Measurements from ENCODE around the gene BBOX1.

The BBOX1 gene

GRCh38 chr11:27138716-27139115 is 98.1 kb downstream of the BBOX1 start:
- FAIRE-seq (no peak), DNase-seq (ENCODE audit: insufficient read length, low spot score) (no peak)
- TF ChIP-seq PAX5 (IDR thresholded peaks at IDR 0.05; ENCODE audit: insufficient read depth, low read length, severe bottlenecking): no peak
- no peak for TF ChIP-seq POU2F2 (IDR thresholded peaks at IDR 0.05; ENCODE audit: low read depth, low read length)

GRCh38 chr11:27139742-27140367 is 99.2 kb downstream of the BBOX1 start:
- DNase-seq (ENCODE audit: insufficient read length, low spot score) (no peak), FAIRE-seq (no peak)
- no peak for TF ChIP-seq POLR2AphosphoS5 (IDR thresholded peaks at IDR 0.05; ENCODE audit: low read depth, low read length)
- no peak for TF ChIP-seq PAX5 (IDR thresholded peaks at IDR 0.05; ENCODE audit: insufficient read depth, low read length, severe bottlenecking)
- TF ChIP-seq SPI1 (IDR thresholded peaks at IDR 0.05; ENCODE audit: low read depth, low read length): no peak

GRCh38 chr11:27141576-27141975 is 101.0 kb downstream of the BBOX1 start:
- no peak for DNase-seq (ENCODE audit: insufficient read length, low spot score)
- FAIRE-seq: no peak
- TF ChIP-seq PAX5 (IDR thresholded peaks at IDR 0.05; ENCODE audit: insufficient read depth, low read length, severe bottlenecking) (no peak), POLR2A (IDR thresholded peaks at IDR 0.05; ENCODE audit: low read depth, low read length) (no peak), SPI1 (IDR thresholded peaks at IDR 0.05; ENCODE audit: low read depth, low read length) (no peak), POLR2AphosphoS5 (IDR thresholded peaks at IDR 0.05; ENCODE audit: low read depth, low read length) (no peak), TAF1 (IDR thresholded peaks at IDR 0.05; ENCODE audit: low read depth, low read length) (no peak), POU2F2 (IDR thresholded peaks at IDR 0.05; ENCODE audit: low read depth, low read length) (no peak)

- no peak for FAIRE-seq
- no peak for TF ChIP-seq TAF1 (IDR thresholded peaks at IDR 0.05; ENCODE audit: low read depth, low read length)
- no peak for TF ChIP-seq POU2F2 (IDR thresholded peaks at IDR 0.05; ENCODE audit: low read depth, low read length)
- TF ChIP-seq POLR2A (IDR thresholded peaks at IDR 0.05; ENCODE audit: low read depth, low read length): no peak
- no peak for DNase-seq (ENCODE audit: insufficient read length, low spot score)
Measured at GRCh38 chr11:27147916-27148315, 107.3 kb downstream of the BBOX1 start.

GRCh38 chr11:27148506-27148905 is 107.9 kb downstream of the BBOX1 start:
- FAIRE-seq (no peak), DNase-seq (ENCODE audit: insufficient read length, low spot score) (no peak)
- TF ChIP-seq PAX5 (IDR thresholded peaks at IDR 0.05; ENCODE audit: insufficient read depth, low read length, severe bottlenecking) (no peak), POLR2A (IDR thresholded peaks at IDR 0.05; ENCODE audit: low read depth, low read length) (no peak), POLR2AphosphoS5 (IDR thresholded peaks at IDR 0.05; ENCODE audit: low read depth, low read length) (no peak), SPI1 (IDR thresholded peaks at IDR 0.05; ENCODE audit: low read depth, low read length) (no peak), TAF1 (IDR thresholded peaks at IDR 0.05; ENCODE audit: low read depth, low read length) (no peak), POU2F2 (IDR thresholded peaks at IDR 0.05; ENCODE audit: low read depth, low read length) (no peak)

- no peak for DNase-seq (ENCODE audit: insufficient read length, low spot score)
- no peak for TF ChIP-seq PAX5 (IDR thresholded peaks at IDR 0.05; ENCODE audit: insufficient read depth, low read length, severe bottlenecking)
- no peak for TF ChIP-seq TAF1 (IDR thresholded peaks at IDR 0.05; ENCODE audit: low read depth, low read length)
- TF ChIP-seq SPI1 (IDR thresholded peaks at IDR 0.05; ENCODE audit: low read depth, low read length): no peak
- TF ChIP-seq POU2F2 (IDR thresholded peaks at IDR 0.05; ENCODE audit: low read depth, low read length): no peak
- no peak for TF ChIP-seq POLR2AphosphoS5 (IDR thresholded peaks at IDR 0.05; ENCODE audit: low read depth, low read length)
- TF ChIP-seq POLR2A (IDR thresholded peaks at IDR 0.05; ENCODE audit: low read depth, low read length): no peak
- no peak for FAIRE-seq
Measured at GRCh38 chr11:27150098-27150497, 109.5 kb downstream of the BBOX1 start.

GRCh38 chr11:27153136-27153535 is 112.5 kb downstream of the BBOX1 start:
- FAIRE-seq: no peak
- DNase-seq (ENCODE audit: insufficient read length, low spot score): no peak
- no peak for TF ChIP-seq TAF1 (IDR thresholded peaks at IDR 0.05; ENCODE audit: low read depth, low read length)
- TF ChIP-seq POU2F2 (IDR thresholded peaks at IDR 0.05; ENCODE audit: low read depth, low read length): no peak
- TF ChIP-seq PAX5 (IDR thresholded peaks at IDR 0.05; ENCODE audit: insufficient read depth, low read length, severe bottlenecking): no peak
- no peak for TF ChIP-seq POLR2AphosphoS5 (IDR thresholded peaks at IDR 0.05; ENCODE audit: low read depth, low read length)
- no peak for TF ChIP-seq POLR2A (IDR thresholded peaks at IDR 0.05; ENCODE audit: low read depth, low read length)
- no peak for TF ChIP-seq SPI1 (IDR thresholded peaks at IDR 0.05; ENCODE audit: low read depth, low read length)

GRCh38 chr11:27158456-27159334 is 118.1 kb downstream of the BBOX1 start:
- no peak for FAIRE-seq
- TF ChIP-seq SPI1 (IDR thresholded peaks at IDR 0.05; ENCODE audit: low read depth, low read length): no peak
- TF ChIP-seq POLR2AphosphoS5 (IDR thresholded peaks at IDR 0.05; ENCODE audit: low read depth, low read length): no peak
- no peak for TF ChIP-seq PAX5 (IDR thresholded peaks at IDR 0.05; ENCODE audit: insufficient read depth, low read length, severe bottlenecking)
- TF ChIP-seq POLR2A (IDR thresholded peaks at IDR 0.05; ENCODE audit: low read depth, low read length): no peak
- no peak for TF ChIP-seq TAF1 (IDR thresholded peaks at IDR 0.05; ENCODE audit: low read depth, low read length)
- no peak for TF ChIP-seq POU2F2 (IDR thresholded peaks at IDR 0.05; ENCODE audit: low read depth, low read length)
- peak; percentile 14 for DNase-seq (ENCODE audit: insufficient read length, low spot score)

- DNase-seq (ENCODE audit: insufficient read length, low spot score): no peak
- FAIRE-seq: no peak
- TF ChIP-seq PAX5 (IDR thresholded peaks at IDR 0.05; ENCODE audit: insufficient read depth, low read length, severe bottlenecking) (no peak), POLR2A (IDR thresholded peaks at IDR 0.05; ENCODE audit: low read depth, low read length) (no peak), TAF1 (IDR thresholded peaks at IDR 0.05; ENCODE audit: low read depth, low read length) (no peak), POU2F2 (IDR thresholded peaks at IDR 0.05; ENCODE audit: low read depth, low read length) (no peak), POLR2AphosphoS5 (IDR thresholded peaks at IDR 0.05; ENCODE audit: low read depth, low read length) (no peak), SPI1 (IDR thresholded peaks at IDR 0.05; ENCODE audit: low read depth, low read length) (no peak)
Measured at GRCh38 chr11:27159335-27159679, 118.7 kb downstream of the BBOX1 start.

- no peak for FAIRE-seq
- no peak for DNase-seq (ENCODE audit: insufficient read length, low spot score)
- no peak for TF ChIP-seq PAX5 (IDR thresholded peaks at IDR 0.05; ENCODE audit: insufficient read depth, low read length, severe bottlenecking)
- TF ChIP-seq POLR2A (IDR thresholded peaks at IDR 0.05; ENCODE audit: low read depth, low read length): no peak
- no peak for TF ChIP-seq POLR2AphosphoS5 (IDR thresholded peaks at IDR 0.05; ENCODE audit: low read depth, low read length)
- TF ChIP-seq TAF1 (IDR thresholded peaks at IDR 0.05; ENCODE audit: low read depth, low read length): no peak
- TF ChIP-seq SPI1 (IDR thresholded peaks at IDR 0.05; ENCODE audit: low read depth, low read length): no peak
- TF ChIP-seq POU2F2 (IDR thresholded peaks at IDR 0.05; ENCODE audit: low read depth, low read length): no peak
Measured at GRCh38 chr11:27161071-27161470, 120.5 kb downstream of the BBOX1 start.
